Heart left ventricle (tissue), 13 donors: ENCODE measurements around the gene NUDT4B.
"Not testable (repeated sequence)": the region's sequence is repeated elsewhere in the genome, so short reads cannot be mapped to it uniquely, and the experiment has no call there.

Source experiments
- CTCF ChIP-seq, 12 donors: fragments of 200-600 bp; sonication (generic) in 4 of 12; IDR thresholded peaks; one replicate each; pipeline versions ENCODE4 v1.5.0 to v1.8.0; 2018 to 2022; ENCODE audit warnings: antibody characterized with exemption in 12 of 12, mild to moderate bottlenecking in 5 of 12
- POLR2A ChIP-seq, 2 donors: fragments of 450-650 bp; IDR thresholded peaks; one replicate each; pipeline ENCODE4 v1.6.1; 2017; ENCODE audit warnings: antibody characterized with exemption in 2 of 2, mild to moderate bottlenecking in 2 of 2, moderate library complexity in 2 of 2
- donor health status: ischemic (EF 13 %, LVEDD 7.1; RV severe dilation, severe dysfunction).
- donor health status: DM: no; HTN: yes; CAD: no.
- donor health status: DM: no; HTN: no; CAD: no.
- donor health status: ischemic (EF 25% LVEDD 6.9; RV normal size, moderate dysfunction).
- donor health status: ischemic (EF 25% LVEDD 5.7; RV mildly dilated, moderate dysfunction).
- donor health status: ischemic (EF 35%, LVEDD 5.7; RV mildly dilated, moderate dysfunction).
- donor health status: nonischemic (EF 11% LVEDD 7.7; RV severe dilation, severe dysfunction).
- donor health status: DM: yes; HTN: yes; CAD: no.
- donor health status: PGD.
- donor health status: ischemic (EF 29% LVEDD 5.4; RV normal size, mild dysfunction).
- donor health status: nonischemic (EF 23%, LVEDD 6.1; RV moderate dilation, normal function).

- TF ChIP-seq CTCF, POLR2A (IDR thresholded peaks at IDR 0.05): not testable (repeated sequence)
These were observed 23.7 kb upstream of the NUDT4B start for GRCh38 chr1:148724872-148725271.
